Upper lobe of left lung (tissue), 4 donors: Measurements from ENCODE around the gene FYN.

Source experiments
- POLR2A ChIP-seq, 4 donors: fragments of 450-650 bp; IDR thresholded peaks; one replicate each; pipeline ENCODE4 v1.5.1; 2016 to 2017; ENCODE audit warnings: antibody characterized with exemption in 4 of 4, mild to moderate bottlenecking in 2 of 4
- POLR2AphosphoS5 ChIP-seq, 2 donors: sonication (generic); formaldehyde crosslinking; IDR thresholded peaks; one replicate each; pipeline ENCODE4 v1.5.1; 2017; ENCODE audit warnings: antibody characterized with exemption in 2 of 2
- TF ChIP-seq, protein P1 (sequence below), 6 experiments: fragments of 450-650 bp in 4 of 6; fragments of 200-600 bp in 2 of 6; sonication (generic) in 2 of 6; IDR thresholded peaks; one replicate each; pipeline ENCODE4 v1.5.1; 2016 to 2019; ENCODE audit warnings: antibody characterized with exemption in 6 of 6

DNA sequence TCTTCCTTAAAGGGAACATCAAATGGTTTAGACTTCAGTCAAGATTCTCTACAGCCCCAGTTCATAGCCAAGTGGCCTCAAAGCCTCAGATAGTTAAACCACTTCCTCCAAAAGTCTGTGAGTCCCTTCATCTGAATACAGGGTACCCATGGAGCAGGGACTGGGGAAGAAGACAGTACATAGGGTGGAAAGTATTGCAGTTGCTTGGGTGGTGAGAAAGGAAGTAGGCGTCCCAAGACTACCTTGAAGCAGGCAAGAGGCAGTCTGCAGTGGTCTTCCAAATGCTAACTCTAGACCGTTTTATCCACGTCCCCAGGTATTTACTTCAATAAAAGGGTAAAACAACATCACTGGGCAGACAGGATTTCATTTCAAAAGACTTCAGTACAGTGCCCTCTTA lies 2.0 kb downstream of the FYN start:
- TF ChIP-seq POLR2AphosphoS5 (IDR thresholded peaks at IDR 0.05): no peak
- TF ChIP-seq, protein P1, sequence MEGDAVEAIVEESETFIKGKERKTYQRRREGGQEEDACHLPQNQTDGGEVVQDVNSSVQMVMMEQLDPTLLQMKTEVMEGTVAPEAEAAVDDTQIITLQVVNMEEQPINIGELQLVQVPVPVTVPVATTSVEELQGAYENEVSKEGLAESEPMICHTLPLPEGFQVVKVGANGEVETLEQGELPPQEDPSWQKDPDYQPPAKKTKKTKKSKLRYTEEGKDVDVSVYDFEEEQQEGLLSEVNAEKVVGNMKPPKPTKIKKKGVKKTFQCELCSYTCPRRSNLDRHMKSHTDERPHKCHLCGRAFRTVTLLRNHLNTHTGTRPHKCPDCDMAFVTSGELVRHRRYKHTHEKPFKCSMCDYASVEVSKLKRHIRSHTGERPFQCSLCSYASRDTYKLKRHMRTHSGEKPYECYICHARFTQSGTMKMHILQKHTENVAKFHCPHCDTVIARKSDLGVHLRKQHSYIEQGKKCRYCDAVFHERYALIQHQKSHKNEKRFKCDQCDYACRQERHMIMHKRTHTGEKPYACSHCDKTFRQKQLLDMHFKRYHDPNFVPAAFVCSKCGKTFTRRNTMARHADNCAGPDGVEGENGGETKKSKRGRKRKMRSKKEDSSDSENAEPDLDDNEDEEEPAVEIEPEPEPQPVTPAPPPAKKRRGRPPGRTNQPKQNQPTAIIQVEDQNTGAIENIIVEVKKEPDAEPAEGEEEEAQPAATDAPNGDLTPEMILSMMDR (IDR thresholded peaks at IDR 0.05): no peak
- peak in 1 of 4 donors; percentile 15 for TF ChIP-seq POLR2A (IDR thresholded peaks at IDR 0.05)
